ENCODE measurements around the gene SARM1. TPM values are rescaled to one million over a fixed set of nuclear protein-coding genes. Genes with fewer than 3 reads are reported as not detected.

Gene SARM1
- total RNA-seq, 3 donors from 2014 or later (not counting 1 experiment from before 2014, with no cell fraction given): 25.7 to 33.0 (median 26.2) TPM

DNA sequence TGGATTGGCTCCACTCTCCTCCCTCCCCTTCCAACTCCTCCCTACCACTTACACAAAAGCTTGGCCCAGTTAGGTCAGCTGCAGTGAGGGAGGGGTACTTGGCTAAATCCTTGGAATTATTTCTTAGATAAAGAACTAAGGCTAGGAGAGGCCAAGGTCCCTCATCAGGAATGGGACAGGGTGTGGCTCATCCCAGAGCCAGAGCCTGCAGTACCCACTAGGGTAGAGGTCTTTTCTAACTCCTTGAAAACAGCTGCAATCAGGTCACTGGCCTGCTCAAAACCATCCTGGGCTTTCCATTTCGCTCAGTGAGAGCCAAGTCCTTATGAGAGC lies 36.4 kb downstream of the SARM1 start:
- intact Hi-C loops (cut with micrococcal nuclease): no loop called here
- Histone ChIP-seq H3K36me3 (ENCODE audit: control insufficient read depth, insufficient read depth, low read length) (no peaks in the 10 kb centered on the region), H3K27me3 (ENCODE audit: control insufficient read depth, insufficient read depth, low read length) (peaks cover 4% of the 10 kb centered on the region), H3K4me1 (ENCODE audit: control insufficient read depth, insufficient read depth, low read length) (peaks cover 19% of the 10 kb centered on the region), H3K4me3 (ENCODE audit: low read length) (no peak overlapping the region), H3K27ac (ENCODE audit: low read length) (no peak overlapping the region), H3K9me3 (ENCODE audit: control insufficient read depth, insufficient read depth, low read length) (no peaks in the 10 kb centered on the region)
- peaks cover 6 to 7% of the 10 kb centered on the region in 2 donors for H3K27me3 Mint-ChIP-seq (ENCODE audit: low read depth in 2 of 2)
- TF ChIP-seq, protein P1, sequence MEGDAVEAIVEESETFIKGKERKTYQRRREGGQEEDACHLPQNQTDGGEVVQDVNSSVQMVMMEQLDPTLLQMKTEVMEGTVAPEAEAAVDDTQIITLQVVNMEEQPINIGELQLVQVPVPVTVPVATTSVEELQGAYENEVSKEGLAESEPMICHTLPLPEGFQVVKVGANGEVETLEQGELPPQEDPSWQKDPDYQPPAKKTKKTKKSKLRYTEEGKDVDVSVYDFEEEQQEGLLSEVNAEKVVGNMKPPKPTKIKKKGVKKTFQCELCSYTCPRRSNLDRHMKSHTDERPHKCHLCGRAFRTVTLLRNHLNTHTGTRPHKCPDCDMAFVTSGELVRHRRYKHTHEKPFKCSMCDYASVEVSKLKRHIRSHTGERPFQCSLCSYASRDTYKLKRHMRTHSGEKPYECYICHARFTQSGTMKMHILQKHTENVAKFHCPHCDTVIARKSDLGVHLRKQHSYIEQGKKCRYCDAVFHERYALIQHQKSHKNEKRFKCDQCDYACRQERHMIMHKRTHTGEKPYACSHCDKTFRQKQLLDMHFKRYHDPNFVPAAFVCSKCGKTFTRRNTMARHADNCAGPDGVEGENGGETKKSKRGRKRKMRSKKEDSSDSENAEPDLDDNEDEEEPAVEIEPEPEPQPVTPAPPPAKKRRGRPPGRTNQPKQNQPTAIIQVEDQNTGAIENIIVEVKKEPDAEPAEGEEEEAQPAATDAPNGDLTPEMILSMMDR (IDR thresholded peaks at IDR 0.05): no peak
- no peaks in the 10 kb centered on the region for H3K36me3 Mint-ChIP-seq
- H3K9me3 Mint-ChIP-seq: no peaks in the 10 kb centered on the region
- H3K4me1 Mint-ChIP-seq: peaks cover 0 to 3% of the 10 kb centered on the region in 2 donors
- no peak overlapping the region for H3K4me3 Mint-ChIP-seq
- 100% methylated on average over 1 of the region's 1 CpG for WGBS (ENCODE audit: insufficient coverage)
- H3K27ac Mint-ChIP-seq: no peak overlapping the region
- ATAC-seq (no peak), DNase-seq (no peak)

DNA sequence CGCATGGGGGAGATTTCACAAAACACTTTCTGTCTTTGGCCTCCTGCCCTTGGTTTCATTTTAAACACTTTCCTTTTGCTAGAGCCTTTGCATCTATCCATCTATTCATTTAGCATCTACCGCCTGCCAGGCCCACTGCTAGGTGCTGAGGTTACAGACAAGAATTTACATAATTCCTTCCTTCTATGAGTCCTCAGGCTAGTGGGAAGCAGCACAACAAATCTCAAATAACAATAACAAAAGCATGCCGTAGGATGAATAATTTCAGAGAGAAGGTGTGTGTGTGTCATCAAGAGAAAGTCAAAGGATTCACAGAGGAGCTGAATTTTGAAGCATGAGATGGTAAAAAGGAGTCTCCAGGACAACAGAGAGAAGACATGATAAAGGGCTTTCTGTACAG lies 40.6 kb downstream of the SARM1 start:
- Mint-ChIP-seq H3K27me3 (ENCODE audit: low read depth in 2 of 2) (peaks cover 15 to 17% of the 10 kb centered on the region in 2 donors), H3K4me3 (no peak overlapping the region), H3K36me3 (no peaks in the 10 kb centered on the region), H3K9me3 (no peaks in the 10 kb centered on the region), H3K27ac (no peak overlapping the region), H3K4me1 (peaks cover 7% of the 10 kb centered on the region in 2 donors)
- no peaks in the 10 kb centered on the region for H3K4me1 ChIP-seq (ENCODE audit: control insufficient read depth, insufficient read depth, low read length)
- 82% methylated on average over 3 of the region's 3 CpGs for WGBS (ENCODE audit: insufficient coverage)
- H3K27me3 ChIP-seq (ENCODE audit: control insufficient read depth, insufficient read depth, low read length): peaks cover 3% of the 10 kb centered on the region
- intact Hi-C loops (cut with micrococcal nuclease): no loop called here
- no peaks in the 10 kb centered on the region for H3K9me3 ChIP-seq (ENCODE audit: control insufficient read depth, insufficient read depth, low read length)
- ATAC-seq (no peak), DNase-seq (no peak)
- no peaks in the 10 kb centered on the region for H3K36me3 ChIP-seq (ENCODE audit: control insufficient read depth, insufficient read depth, low read length)
- no peak overlapping the region for H3K27ac ChIP-seq (ENCODE audit: low read length)
- no peak overlapping the region for H3K4me3 ChIP-seq (ENCODE audit: low read length)
- TF ChIP-seq, protein P1 (IDR thresholded peaks at IDR 0.05): no peak

DNA sequence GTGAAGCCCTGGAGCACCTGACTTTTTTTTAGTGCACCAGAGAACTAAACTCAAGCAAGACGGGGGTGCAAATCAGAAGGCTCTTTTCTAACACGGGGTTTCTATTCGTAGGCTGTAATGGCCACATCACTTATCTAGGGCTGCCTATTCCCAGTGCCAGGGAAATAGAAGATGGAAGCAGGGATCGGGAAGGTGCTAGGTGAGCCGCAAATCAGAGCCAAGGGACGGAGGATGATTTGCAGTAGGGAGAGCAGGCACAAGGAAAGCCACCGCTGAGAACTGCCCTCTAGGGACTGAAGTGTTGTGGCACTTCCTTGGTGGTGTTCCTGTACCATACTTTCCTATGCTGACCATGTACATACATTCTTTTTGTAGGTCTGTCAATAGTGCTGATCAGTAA lies 42.3 kb downstream of the SARM1 start:
- 88% methylated on average over 7 of the region's 7 CpGs for WGBS (ENCODE audit: insufficient coverage)
- H3K27ac ChIP-seq (ENCODE audit: low read length): no peak overlapping the region
- no peak overlapping the region for H3K4me3 ChIP-seq (ENCODE audit: low read length)
- Mint-ChIP-seq H3K9me3 (no peaks in the 10 kb centered on the region), H3K36me3 (no peaks in the 10 kb centered on the region), H3K27me3 (ENCODE audit: low read depth in 2 of 2) (peaks cover 8 to 13% of the 10 kb centered on the region in 2 donors), H3K4me1 (peaks cover 8% of the 10 kb centered on the region in 2 donors), H3K27ac (no peak overlapping the region), H3K4me3 (no peak overlapping the region)
- ATAC-seq: no peak
- intact Hi-C loops (cut with micrococcal nuclease): no loop called here
- H3K27me3 ChIP-seq (ENCODE audit: control insufficient read depth, insufficient read depth, low read length): no peaks in the 10 kb centered on the region
- TF ChIP-seq, protein P1 (IDR thresholded peaks at IDR 0.05): no peak
- H3K4me1 ChIP-seq (ENCODE audit: control insufficient read depth, insufficient read depth, low read length): no peaks in the 10 kb centered on the region
- H3K36me3 ChIP-seq (ENCODE audit: control insufficient read depth, insufficient read depth, low read length): no peaks in the 10 kb centered on the region
- H3K9me3 ChIP-seq (ENCODE audit: control insufficient read depth, insufficient read depth, low read length): no peaks in the 10 kb centered on the region
- no peak for DNase-seq

DNA sequence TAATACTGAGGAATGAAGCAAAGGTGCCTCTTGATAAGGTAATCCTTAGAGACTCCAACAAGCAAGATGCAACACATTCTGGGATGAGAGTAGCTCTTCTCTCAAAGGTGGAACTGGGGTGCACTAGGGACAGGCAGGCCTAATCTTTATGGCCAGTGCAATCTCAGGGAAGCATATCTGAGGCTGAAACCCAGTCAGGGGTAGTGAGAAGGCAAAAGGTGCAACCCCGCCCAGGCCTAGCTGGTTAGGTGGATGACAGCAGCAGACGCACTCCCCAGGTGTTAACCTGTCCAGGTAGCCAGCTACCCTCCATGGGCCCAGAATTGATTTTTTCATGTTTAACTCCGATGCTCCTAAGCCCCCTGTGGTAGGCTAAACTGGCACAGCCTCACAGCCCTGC lies 44.4 kb downstream of the SARM1 start:
- peaks cover 11 to 20% of the 10 kb centered on the region in 2 donors for H3K27me3 Mint-ChIP-seq (ENCODE audit: low read depth in 2 of 2)
- Histone ChIP-seq H3K36me3 (ENCODE audit: control insufficient read depth, insufficient read depth, low read length) (no peaks in the 10 kb centered on the region), H3K27ac (ENCODE audit: low read length) (no peak overlapping the region), H3K9me3 (ENCODE audit: control insufficient read depth, insufficient read depth, low read length) (no peaks in the 10 kb centered on the region), H3K4me3 (ENCODE audit: low read length) (no peak overlapping the region), H3K4me1 (ENCODE audit: control insufficient read depth, insufficient read depth, low read length) (no peaks in the 10 kb centered on the region), H3K27me3 (ENCODE audit: control insufficient read depth, insufficient read depth, low read length) (no peaks in the 10 kb centered on the region)
- no peak overlapping the region for H3K4me3 Mint-ChIP-seq
- intact Hi-C loops (cut with micrococcal nuclease): no loop called here
- no peaks in the 10 kb centered on the region for H3K9me3 Mint-ChIP-seq
- DNase-seq: no peak
- no peak for ATAC-seq
- WGBS (ENCODE audit: insufficient coverage): 92% methylated on average over 3 of the region's 3 CpGs
- no peak overlapping the region for H3K27ac Mint-ChIP-seq
- TF ChIP-seq, protein P1 (IDR thresholded peaks at IDR 0.05): no peak
- H3K36me3 Mint-ChIP-seq: no peaks in the 10 kb centered on the region
- H3K4me1 Mint-ChIP-seq: peaks cover 8% of the 10 kb centered on the region in 2 donors
